Left ventricle myocardium inferior (tissue), 1 donor: ENCODE measurements around the gene ZBTB46. TPM values are rescaled to one million over a fixed set of nuclear protein-coding genes. Genes with fewer than 3 reads are reported as not detected.

Experiments used
- DNase-seq: peaks from one replicate; pipeline ENCODE4 v3.0.0-alpha.2; 2020
- H3K27ac ChIP-seq: fragments of 200-600 bp; replicated peaks from 2 replicates; pipeline ENCODE4 v1.8.0; 2021
- H3K27me3 ChIP-seq: fragments of 200-600 bp; 2 replicates; pipeline ENCODE4 v1.8.0; 2021; ENCODE audit warnings: low read depth
- H3K36me3 ChIP-seq: fragments of 200-600 bp; 2 replicates; pipeline ENCODE4 v1.8.0; 2021
- H3K4me1 ChIP-seq: fragments of 200-600 bp; 2 replicates; pipeline ENCODE4 v1.8.0; 2021
- H3K4me3 ChIP-seq: fragments of 200-600 bp; 2 replicates; pipeline ENCODE4 v1.8.0; 2021; ENCODE audit warnings: mild to moderate bottlenecking, moderate library complexity
- H3K9me3 ChIP-seq: fragments of 200-600 bp; replicated peaks from 2 replicates; pipeline ENCODE4 v1.8.0; 2021
- intact Hi-C: fragments of 100-400 bp; cut with micrococcal nuclease; formaldehyde crosslinking; loops from one replicate; pipeline ENCODE4 v1.11.0; 2022
- total RNA-seq: library from RNA; stranded (reverse); fragmentation: NEBNext Ultra II Directional; extraction: Animal tissue kit (Norgen Biotek cat#: 25700); gene quantifications from one replicate; pipeline ENCODE4 v1.2.1, GENCODE V29; 2021
- TF ChIP-seq, protein P1 (sequence below): fragments of 200-600 bp; IDR thresholded peaks from 2 replicates; pipeline ENCODE4 v1.8.0; 2021; ENCODE audit warnings: antibody characterized with exemption, mild to moderate bottlenecking, borderline replicate concordance
- donor health status: DM: no; HTN: yes; CAD: no; lungs with severe emphysema.

ZBTB46 gene
- total RNA-seq, 1 donor from 2014 or later: 13.6 TPM

DNA sequence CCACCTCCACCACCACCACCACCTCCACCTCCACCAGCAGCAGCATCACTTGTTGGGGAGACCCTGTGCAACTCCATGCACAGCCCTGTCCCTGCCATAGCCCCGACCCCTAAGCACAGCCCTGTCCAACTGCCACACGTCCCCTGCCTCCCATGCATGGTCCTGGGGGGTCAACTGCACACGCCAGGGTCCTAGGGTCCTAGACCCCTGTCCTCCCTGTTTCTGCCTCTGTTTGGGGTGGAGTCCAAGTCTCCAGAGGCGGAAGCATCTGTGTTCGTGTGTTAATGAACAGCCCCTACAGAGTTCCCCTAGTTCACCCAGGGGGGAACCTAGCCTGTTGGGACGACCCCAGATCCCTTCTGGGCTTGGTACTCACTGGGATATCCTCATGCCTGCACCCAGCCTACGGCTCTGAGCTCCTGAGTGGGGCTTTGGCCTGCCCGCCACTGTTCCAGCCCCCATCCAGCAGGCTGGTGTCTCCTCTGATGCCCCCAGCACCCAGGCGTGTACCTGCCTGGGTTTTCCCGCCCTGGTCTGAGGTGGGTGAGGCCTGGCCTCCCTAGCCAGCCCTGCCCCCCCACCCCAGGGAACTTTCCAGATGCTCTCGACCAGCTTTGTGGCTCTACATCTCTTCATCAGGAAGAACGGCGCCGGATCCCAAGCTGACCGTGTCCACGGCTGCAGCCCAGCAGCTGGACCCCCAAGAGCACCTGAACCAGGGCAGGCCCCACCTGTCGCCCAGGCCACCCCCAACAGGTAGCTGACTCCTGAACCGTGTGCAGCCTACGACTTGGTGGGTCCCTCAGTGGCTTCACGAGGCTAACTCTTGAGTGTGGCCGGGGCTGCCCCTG is 137.1 kb downstream of the ZBTB46 start:
- DNase-seq: no peak
- no peak overlapping the region for H3K27ac ChIP-seq

More for the DNA sequence above, 137.1 kb downstream of the ZBTB46 start:
- H3K4me3 ChIP-seq: no peak overlapping the region
- peaks cover 60% of the 10 kb centered on the region for H3K4me1 ChIP-seq
- TF ChIP-seq, protein P1, sequence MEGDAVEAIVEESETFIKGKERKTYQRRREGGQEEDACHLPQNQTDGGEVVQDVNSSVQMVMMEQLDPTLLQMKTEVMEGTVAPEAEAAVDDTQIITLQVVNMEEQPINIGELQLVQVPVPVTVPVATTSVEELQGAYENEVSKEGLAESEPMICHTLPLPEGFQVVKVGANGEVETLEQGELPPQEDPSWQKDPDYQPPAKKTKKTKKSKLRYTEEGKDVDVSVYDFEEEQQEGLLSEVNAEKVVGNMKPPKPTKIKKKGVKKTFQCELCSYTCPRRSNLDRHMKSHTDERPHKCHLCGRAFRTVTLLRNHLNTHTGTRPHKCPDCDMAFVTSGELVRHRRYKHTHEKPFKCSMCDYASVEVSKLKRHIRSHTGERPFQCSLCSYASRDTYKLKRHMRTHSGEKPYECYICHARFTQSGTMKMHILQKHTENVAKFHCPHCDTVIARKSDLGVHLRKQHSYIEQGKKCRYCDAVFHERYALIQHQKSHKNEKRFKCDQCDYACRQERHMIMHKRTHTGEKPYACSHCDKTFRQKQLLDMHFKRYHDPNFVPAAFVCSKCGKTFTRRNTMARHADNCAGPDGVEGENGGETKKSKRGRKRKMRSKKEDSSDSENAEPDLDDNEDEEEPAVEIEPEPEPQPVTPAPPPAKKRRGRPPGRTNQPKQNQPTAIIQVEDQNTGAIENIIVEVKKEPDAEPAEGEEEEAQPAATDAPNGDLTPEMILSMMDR: no peak
- H3K27me3 ChIP-seq: no peaks in the 10 kb centered on the region
- H3K36me3 ChIP-seq: peaks cover 9% of the 10 kb centered on the region
- intact Hi-C loops: no loop called here
- no peaks in the 10 kb centered on the region for H3K9me3 ChIP-seq

Other genes starting within 250 kb of the ZBTB46 start
- gene GMEB2, start 204.2 kb downstream of the ZBTB46 start, total RNA-seq: 5.3 TPM
- 4.6 TPM for gene STMN3, start 177.8 kb downstream of the ZBTB46 start, total RNA-seq
- gene RTEL1, start 173.0 kb downstream of the ZBTB46 start, total RNA-seq: 9.6 TPM
- 0.27 TPM for gene TNFRSF6B, start 134.6 kb downstream of the ZBTB46 start, total RNA-seq
- gene ARFRP1, start 123.3 kb downstream of the ZBTB46 start, total RNA-seq: 37.1 TPM
- 15.8 TPM for gene ZGPAT, start 123.2 kb downstream of the ZBTB46 start, total RNA-seq
- gene LIME1, start 94.6 kb downstream of the ZBTB46 start, total RNA-seq: 3.4 TPM
- 79.2 TPM for gene SLC2A4RG, start 91.5 kb downstream of the ZBTB46 start, total RNA-seq
- not detected for gene ABHD16B, start 30.2 kb upstream of the ZBTB46 start, total RNA-seq
- gene TPD52L2, start 34.0 kb upstream of the ZBTB46 start, total RNA-seq: 72.0 TPM
- 42.8 TPM for gene DNAJC5, start 63.9 kb upstream of the ZBTB46 start, total RNA-seq
- gene UCKL1, start 125.2 kb upstream of the ZBTB46 start, total RNA-seq: 41.0 TPM
- 12.6 TPM for gene ZNF512B, start 138.7 kb upstream of the ZBTB46 start, total RNA-seq
- gene SAMD10, start 148.4 kb upstream of the ZBTB46 start, total RNA-seq: 5.6 TPM
- 46.8 TPM for gene PRPF6, start 149.9 kb upstream of the ZBTB46 start, total RNA-seq
- 0.55 TPM for gene C20orf204, start 204.9 kb upstream of the ZBTB46 start, total RNA-seq
- 30.5 TPM for gene SOX18, start 218.4 kb upstream of the ZBTB46 start, total RNA-seq
- 38.9 TPM for gene TCEA2, start 231.9 kb upstream of the ZBTB46 start, total RNA-seq
- gene RGS19, start 248.3 kb upstream of the ZBTB46 start, total RNA-seq: 6.1 TPM
- gene OPRL1, start 248.8 kb upstream of the ZBTB46 start, total RNA-seq: 0.52 TPM